Activated T-cell treated with anti-CD3 and anti-CD28 coated beads, Interleukin-2, amount 50 U/mL, for 1 hour (primary cell): ENCODE data around the gene ZFHX3.

Experiments used
- DNase-seq: peaks from one replicate; pipeline ENCODE4 v3.0.0-alpha.2; 2020

The ZFHX3 gene

GRCh38 chr16:72925631-72925979, 122.3 kb downstream of the ZFHX3 start:
- no peak for DNase-seq

DNA sequence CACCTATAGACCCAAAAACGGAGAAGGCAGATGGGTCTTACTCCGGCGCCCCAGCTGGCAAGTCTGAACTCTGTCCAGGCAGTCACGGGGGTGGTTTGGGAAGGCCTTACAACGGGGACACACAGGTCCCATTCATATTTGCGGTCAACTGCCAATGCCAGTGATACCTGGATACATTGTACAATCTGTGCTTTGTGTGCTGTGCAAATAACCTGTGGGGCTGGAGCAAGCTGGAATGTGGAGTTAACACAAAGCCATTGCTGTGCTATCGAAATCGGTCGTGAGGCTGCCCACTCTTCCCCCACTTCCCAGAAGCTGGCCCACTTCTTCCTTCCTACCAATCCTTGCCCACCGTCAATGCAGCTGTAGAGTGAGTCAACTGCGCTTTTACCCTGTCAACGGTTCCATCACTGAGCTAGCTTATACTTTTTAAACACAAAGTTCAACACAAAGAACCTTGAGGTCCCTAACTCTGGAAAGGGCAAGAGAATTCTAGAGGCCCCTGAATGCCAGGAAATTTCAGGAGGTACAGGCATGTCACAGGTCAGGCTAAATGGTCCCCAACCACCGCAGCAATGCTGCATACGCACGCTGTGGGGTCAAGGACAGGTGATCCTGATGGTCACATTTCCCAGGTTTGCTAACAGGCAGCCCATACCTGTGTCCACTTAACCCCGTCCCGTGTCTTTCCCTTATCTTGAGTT, 122.8 kb downstream of the ZFHX3 start:
- DNase-seq = no peak

- no peak for DNase-seq
Observed at GRCh38 chr16:72924537-72924926, 123.4 kb downstream of the ZFHX3 start.

DNA sequence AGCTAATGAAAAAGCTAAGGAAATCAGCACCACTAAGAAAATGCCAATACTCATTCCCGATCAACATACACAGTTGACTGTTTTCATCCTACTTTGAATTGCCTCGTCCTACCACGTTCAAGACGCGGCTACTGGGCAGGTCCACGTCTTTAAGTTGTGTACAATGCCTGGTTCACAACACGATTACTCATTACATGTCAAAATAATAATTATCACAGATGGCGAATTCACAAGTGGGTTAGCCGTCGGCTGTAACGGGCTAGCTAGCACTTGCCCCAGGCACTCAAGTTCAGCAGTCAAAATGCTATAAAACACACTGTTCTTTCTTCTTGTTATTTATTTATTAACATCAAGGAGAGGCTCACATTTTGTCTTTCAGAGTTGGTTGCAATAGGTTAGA, 124.2 kb downstream of the ZFHX3 start:
- DNase-seq = no peak

DNA sequence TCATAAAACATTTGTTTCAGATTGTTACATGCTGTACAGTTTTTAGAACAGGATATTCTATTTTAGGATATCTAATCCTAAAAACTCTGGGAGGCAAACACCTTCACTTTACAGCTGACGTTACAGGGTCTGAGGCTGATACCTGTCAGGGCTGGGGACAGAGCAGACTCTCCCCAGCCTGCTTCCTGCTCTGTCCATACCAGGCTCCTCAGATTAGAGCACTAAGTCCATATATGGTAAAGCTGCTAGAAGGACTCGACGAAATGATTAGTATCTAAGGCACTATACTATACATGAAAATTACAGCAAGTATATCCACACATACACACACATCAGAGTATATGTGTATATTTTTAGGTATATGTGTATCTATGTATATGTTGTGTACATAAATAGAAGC, 125.2 kb downstream of the ZFHX3 start:
- DNase-seq = no peak

- DNase-seq = no peak
Observed at GRCh38 chr16:72921620-72922019, 126.3 kb downstream of the ZFHX3 start.

GRCh38 chr16:72921106-72921505, 126.8 kb downstream of the ZFHX3 start:
- no peak for DNase-seq

DNA sequence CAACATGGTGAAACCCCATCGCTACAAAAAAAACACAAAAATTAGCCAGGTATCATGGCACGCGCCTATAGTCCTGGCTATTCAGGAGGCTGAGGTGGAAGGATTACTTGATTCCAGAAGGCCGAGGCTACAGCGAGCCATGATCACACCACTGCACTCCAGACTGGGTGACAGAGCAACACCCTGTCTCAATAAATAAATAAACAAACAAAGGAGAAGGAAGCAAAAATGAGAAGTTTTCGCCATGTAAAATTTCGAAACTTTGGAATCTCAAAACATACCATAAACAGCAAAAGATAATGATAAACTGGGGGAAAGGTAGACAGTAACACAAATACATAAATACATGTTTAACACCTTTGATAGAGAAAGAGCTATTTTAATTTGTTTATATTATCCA, 130.9 kb downstream of the ZFHX3 start:
- DNase-seq = no peak

- DNase-seq = no peak
Observed at GRCh38 chr16:72915331-72915730, 132.6 kb downstream of the ZFHX3 start.

DNA sequence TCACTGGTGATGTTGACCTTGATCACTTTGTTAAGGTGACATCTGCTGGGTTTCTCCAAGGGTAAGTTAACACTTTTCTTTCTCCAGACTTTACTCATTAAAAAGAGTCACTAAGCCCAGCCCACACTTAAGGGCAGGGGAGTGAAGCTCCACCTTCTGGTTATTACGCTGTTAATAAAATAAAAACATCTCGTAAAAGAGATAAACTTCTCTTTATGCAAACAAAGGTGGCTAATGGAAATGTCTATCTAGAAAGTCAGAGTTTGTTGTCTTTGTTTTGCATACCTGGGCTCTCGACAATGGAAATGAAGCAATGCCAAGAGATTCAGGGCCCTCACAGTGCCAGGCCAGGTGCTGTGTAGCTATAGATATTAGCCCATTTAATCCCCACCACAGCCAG, 134.4 kb downstream of the ZFHX3 start:
- no peak for DNase-seq

GRCh38 chr16:72911971-72912370, 136.0 kb downstream of the ZFHX3 start:
- DNase-seq = no peak

GRCh38 chr16:72910875-72911274, 137.1 kb downstream of the ZFHX3 start:
- DNase-seq = no peak

GRCh38 chr16:72910381-72910780, 137.5 kb downstream of the ZFHX3 start:
- no peak for DNase-seq

GRCh38 chr16:72909196-72909595, 138.7 kb downstream of the ZFHX3 start:
- DNase-seq = no peak

DNA sequence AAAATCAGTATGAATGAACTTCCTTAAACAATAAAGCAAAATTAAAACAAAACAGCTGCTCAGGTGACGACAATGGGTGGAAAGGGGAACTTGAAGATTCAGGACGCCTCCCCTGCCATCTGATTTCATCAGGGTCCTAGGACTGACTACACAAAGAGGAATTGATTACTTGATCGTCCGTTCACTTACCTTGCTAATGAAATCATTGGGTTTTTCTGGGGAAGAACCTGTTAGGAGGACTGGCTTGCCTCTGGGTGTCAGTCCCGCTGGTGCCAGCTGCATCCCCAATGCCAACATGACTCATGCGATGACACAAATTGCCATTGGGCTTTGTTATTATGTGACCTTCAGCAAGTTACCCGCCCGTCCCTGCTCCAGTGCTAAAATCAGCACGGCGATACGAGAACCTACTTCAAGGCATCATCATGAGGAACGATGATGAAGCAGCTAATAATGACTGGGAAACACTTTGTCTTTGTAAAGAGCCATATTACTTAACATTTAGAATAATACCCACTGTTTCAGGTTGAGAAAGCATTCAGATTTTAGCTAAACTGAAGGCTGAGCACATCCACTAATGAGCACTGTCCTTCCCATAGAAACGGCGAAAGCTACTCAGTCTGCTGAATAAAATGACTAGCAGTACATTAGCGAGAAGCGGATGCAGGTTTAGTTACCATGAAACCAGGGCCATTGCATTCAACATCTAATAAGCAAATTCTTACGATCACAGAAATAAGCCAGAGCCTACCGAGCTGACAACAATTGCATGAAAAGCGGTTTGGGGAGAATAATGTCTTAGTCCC, 139.4 kb downstream of the ZFHX3 start:
- DNase-seq = no peak

DNA sequence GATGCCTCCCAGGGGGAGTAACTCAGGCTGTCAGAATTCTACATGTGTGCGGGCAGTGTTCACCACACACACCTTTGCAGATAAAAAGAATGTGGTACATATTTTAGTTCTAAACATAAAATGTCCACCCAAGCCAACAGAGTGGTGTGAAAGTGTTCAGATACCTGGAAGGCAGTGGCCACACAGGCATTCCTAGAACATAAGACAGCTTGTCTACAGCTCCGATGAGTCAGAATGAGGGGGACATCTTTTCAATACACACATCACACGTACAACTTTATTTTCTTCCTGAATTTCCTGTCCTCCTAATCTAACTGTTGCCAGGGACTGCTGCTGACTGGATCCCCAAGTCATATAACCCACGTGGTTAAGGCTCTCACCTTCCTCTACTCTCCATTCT, 142.3 kb downstream of the ZFHX3 start:
- no peak for DNase-seq

DNA sequence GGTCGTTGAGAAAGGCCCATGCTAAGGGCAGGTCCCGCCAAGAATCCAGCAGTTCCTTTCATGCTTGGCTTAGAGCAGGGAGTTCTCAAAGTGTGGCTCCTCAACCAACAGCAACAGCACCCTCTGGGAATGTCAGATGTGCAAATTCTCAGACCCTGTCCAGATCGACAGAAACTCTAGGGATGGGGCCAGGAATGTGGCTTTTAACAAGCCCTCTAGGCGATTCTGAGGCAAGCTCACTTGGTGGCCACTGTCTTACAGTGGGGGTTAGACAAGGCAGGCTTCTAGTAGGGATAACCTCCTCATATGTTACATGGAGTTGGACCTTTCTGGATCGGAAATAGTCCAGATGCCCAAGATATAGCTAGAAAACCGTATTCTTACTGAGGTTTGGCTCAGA, 144.8 kb downstream of the ZFHX3 start:
- no peak for DNase-seq

DNA sequence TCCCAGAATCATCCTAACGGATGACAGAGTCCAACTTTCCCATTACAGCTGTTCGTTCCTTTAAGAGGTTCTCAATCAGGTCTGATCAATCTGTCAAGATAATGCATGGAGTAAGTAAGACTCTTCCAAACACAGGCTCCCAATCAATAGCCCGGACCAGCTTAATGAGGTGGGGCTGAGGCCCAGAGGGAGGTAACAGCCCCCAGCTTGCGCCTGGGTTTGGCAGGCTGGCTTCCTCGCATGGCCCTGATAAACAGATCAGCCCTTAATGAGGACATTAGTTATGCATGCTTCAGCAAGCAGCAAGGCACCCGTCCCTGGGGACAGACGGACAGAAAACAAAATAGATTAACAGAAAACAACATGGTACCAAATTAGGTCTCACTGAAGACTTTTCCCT, 145.7 kb downstream of the ZFHX3 start:
- DNase-seq = no peak

- DNase-seq = no peak
Observed at GRCh38 chr16:72901000-72901627, 146.8 kb downstream of the ZFHX3 start.

DNA sequence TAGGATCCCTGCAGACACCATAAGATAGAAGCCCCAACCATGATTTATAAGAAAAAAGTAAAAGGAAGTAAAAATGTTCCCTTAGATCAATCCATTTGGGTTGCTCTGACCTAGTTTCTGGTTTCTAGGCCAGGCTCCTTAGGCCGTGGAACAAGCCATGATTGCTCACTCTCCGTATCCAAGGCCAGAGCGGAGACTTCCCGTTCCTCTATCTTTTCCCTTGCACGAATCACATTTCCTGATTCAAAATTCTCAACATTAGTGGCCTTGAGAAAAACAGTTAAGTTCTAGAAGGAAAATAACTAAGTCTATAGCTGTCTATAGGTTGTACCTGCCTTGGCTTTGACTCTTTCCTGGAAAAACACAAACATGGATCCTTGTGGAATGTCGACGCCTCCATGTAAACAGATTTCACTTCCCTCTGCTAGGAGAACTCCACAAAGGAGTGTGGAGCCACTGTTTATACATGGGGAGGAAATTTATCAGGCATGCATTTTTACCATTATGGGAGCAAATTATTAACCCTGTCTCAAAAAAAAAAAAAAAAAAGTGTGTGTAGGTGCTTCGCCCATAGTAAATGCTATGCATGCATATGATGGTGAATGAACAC, 149.6 kb downstream of the ZFHX3 start:
- DNase-seq = no peak

- no peak for DNase-seq
Observed at GRCh38 chr16:72897707-72898106, 150.2 kb downstream of the ZFHX3 start.

DNA sequence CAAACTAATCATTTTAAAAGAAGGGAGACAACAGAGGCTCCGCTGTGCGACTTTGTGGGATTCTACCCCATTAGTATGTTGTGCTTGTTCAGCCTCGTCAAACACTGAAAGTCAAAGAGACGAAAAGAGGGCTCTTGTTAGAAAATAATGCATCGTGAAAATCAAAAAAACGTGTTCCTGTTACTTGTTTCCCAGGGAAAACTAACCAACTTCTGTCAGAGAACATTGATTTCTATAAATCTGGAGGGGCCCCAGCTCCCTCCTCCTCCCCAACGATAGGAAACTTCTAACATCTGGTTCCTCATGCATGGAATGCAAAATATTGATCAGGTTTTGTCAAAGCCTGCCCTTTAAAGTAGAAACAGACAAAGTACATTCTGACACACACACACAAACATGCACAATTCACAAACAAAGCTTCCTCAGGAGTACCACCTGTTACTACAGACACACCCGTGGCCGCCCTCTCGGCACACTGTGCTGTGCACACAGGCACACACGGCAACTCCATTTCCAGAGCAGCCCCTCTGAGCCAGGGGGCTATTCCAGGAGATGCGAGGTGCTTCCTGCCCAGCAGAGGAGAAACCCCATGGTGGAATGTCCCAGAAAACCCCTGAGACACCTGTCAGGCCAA, 151.3 kb downstream of the ZFHX3 start:
- DNase-seq = no peak

- no peak for DNase-seq
Observed at GRCh38 chr16:72895951-72896350, 152.0 kb downstream of the ZFHX3 start.
